ENCODE measurements around the gene SLC25A40.

- TF ChIP-seq, protein P1, sequence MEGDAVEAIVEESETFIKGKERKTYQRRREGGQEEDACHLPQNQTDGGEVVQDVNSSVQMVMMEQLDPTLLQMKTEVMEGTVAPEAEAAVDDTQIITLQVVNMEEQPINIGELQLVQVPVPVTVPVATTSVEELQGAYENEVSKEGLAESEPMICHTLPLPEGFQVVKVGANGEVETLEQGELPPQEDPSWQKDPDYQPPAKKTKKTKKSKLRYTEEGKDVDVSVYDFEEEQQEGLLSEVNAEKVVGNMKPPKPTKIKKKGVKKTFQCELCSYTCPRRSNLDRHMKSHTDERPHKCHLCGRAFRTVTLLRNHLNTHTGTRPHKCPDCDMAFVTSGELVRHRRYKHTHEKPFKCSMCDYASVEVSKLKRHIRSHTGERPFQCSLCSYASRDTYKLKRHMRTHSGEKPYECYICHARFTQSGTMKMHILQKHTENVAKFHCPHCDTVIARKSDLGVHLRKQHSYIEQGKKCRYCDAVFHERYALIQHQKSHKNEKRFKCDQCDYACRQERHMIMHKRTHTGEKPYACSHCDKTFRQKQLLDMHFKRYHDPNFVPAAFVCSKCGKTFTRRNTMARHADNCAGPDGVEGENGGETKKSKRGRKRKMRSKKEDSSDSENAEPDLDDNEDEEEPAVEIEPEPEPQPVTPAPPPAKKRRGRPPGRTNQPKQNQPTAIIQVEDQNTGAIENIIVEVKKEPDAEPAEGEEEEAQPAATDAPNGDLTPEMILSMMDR (IDR thresholded peaks at IDR 0.05): no peak
- TF ChIP-seq TCF7L2 (IDR thresholded peaks at IDR 0.05; ENCODE audit: low read depth, low read length) (no peak), SIN3A (IDR thresholded peaks at IDR 0.05; ENCODE audit: borderline replicate concordance, insufficient read depth, low read depth, low read length) (no peak), POLR2AphosphoS5 (IDR thresholded peaks at IDR 0.05; ENCODE audit: low read depth, low read length) (no peak)
Measured at GRCh38 chr7:87870471-87870870, 5.7 kb downstream of the SLC25A40 start.
